ENCODE data around the gene DNAJA3. TPM values are rescaled to one million over a fixed set of nuclear protein-coding genes. Genes with fewer than 3 reads are reported as not detected.

Gene DNAJA3
- total and polyA plus RNA-seq, 12 donors = 21.9 to 166 (median 76.5) TPM

- intact Hi-C loops (cut with DNase I) = no loop called here
- no peak for TF ChIP-seq POLR2A (IDR thresholded peaks at IDR 0.05)
- no peak for TF ChIP-seq CTCF (IDR thresholded peaks at IDR 0.05)
- WGBS, 4 donors = 86 to 88% (median 88%) methylated on average over 12 of the region's 12 CpGs
- H3K27me3 ChIP-seq = no peaks in the 10 kb centered on the region
- no peaks in the 10 kb centered on the region for H3K4me1 ChIP-seq (replicated peaks in 1 of 2)
- H3K27ac ChIP-seq = no peak overlapping the region
- peaks cover 0 to 55% of the 10 kb centered on the region in 2 donors for H3K36me3 ChIP-seq (replicated peaks in 1 of 2)
- no peak overlapping the region for H3K4me3 ChIP-seq
- DNase-seq = no peak
- no peaks in the 10 kb centered on the region for H3K9me3 ChIP-seq (replicated peaks in 1 of 3)
Observed at GRCh38 chr16:4433914-4434787, 8.5 kb downstream of the DNAJA3 start.

- no peaks in the 10 kb centered on the region for H3K9me3 ChIP-seq (replicated peaks in 1 of 3)
- intact Hi-C loops (cut with DNase I) = no loop called here
- peaks cover 0 to 69% of the 10 kb centered on the region in 2 donors for H3K36me3 ChIP-seq (replicated peaks in 1 of 2)
- TF ChIP-seq CTCF (IDR thresholded peaks at IDR 0.05) (no peak), POLR2A (IDR thresholded peaks at IDR 0.05) (no peak)
- no peak overlapping the region for H3K4me3 ChIP-seq
- DNase-seq = no peak
- 77 to 88% (median 83%) methylated on average over 8 of the region's 8 CpGs for WGBS, 4 donors
- no peaks in the 10 kb centered on the region for H3K27me3 ChIP-seq
- no peak overlapping the region for H3K27ac ChIP-seq
- no peaks in the 10 kb centered on the region for H3K4me1 ChIP-seq (replicated peaks in 1 of 2)
Observed at GRCh38 chr16:4435337-4436067, 9.8 kb downstream of the DNAJA3 start.

- peak in 2 of 7 donors; percentile 50 to 55 for DNase-seq
- TF ChIP-seq CTCF (IDR thresholded peaks at IDR 0.05) (no peak), POLR2A (IDR thresholded peaks at IDR 0.05) (no peak)
- Histone ChIP-seq H3K27me3 (no peaks in the 10 kb centered on the region), H3K4me3 (no peak overlapping the region), H3K9me3 (replicated peaks in 1 of 3) (no peaks in the 10 kb centered on the region), H3K27ac (no peak overlapping the region), H3K4me1 (replicated peaks in 1 of 2) (no peaks in the 10 kb centered on the region), H3K36me3 (replicated peaks in 1 of 2) (peaks cover 0 to 77% of the 10 kb centered on the region in 2 donors)
- 51 to 70% (median 58%) methylated on average over 3 of the region's 3 CpGs for WGBS, 4 donors
- intact Hi-C loops (cut with DNase I) = no loop called here
Observed at GRCh38 chr16:4437366-4437765, 11.7 kb downstream of the DNAJA3 start.

GRCh38 chr16:4442371-4442770, 16.7 kb downstream of the DNAJA3 start:
- no peaks in the 10 kb centered on the region for H3K9me3 ChIP-seq (replicated peaks in 1 of 3)
- TF ChIP-seq CTCF (IDR thresholded peaks at IDR 0.05) (no peak), POLR2A (IDR thresholded peaks at IDR 0.05) (no peak)
- intact Hi-C loops (cut with DNase I) = no loop called here
- H3K36me3 ChIP-seq (replicated peaks in 1 of 2) = peaks cover 0 to 98% of the 10 kb centered on the region in 2 donors
- no peaks in the 10 kb centered on the region for H3K27me3 ChIP-seq
- DNase-seq = no peak
- no peak overlapping the region for H3K27ac ChIP-seq
- no peaks in the 10 kb centered on the region for H3K4me1 ChIP-seq (replicated peaks in 1 of 2)
- 85 to 92% (median 87%) methylated on average over 9 to 11 of the region's 11 CpGs for WGBS, 4 donors
- no peak overlapping the region for H3K4me3 ChIP-seq

Measured in adrenal gland (tissue), 12 donors.